ENCODE data around the gene VPS13D. TPM values are rescaled to one million over a fixed set of nuclear protein-coding genes. Genes with fewer than 3 reads are reported as not detected.

The VPS13D gene
- total RNA-seq, 1 donor from 2014 or later = 77.8 TPM

DNA sequence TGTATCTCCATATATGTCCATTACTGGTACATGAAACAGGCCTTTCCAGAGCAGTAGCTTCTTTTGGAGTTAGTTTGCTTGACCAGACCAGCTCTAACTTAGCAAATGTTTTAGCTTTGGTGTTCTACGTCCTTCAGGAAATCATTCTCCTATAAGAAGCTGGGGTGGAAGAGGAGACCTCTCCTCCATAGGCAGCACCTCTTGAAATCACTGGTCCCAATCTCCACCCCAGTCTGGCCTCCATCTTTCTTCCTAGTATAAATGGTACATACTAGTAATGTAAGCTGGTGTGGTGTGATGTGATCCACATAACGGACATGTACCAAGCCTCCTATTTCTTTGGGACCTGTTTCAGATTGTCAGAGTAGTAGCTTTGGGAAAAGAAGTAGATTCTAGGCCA, 216.8 kb downstream of the VPS13D start:
- Mint-ChIP-seq H3K27ac (peak overlapping the region; percentile 97), H3K4me1 (peaks cover 62% of the 10 kb centered on the region), H3K36me3 (peaks cover 46% of the 10 kb centered on the region)

DNA sequence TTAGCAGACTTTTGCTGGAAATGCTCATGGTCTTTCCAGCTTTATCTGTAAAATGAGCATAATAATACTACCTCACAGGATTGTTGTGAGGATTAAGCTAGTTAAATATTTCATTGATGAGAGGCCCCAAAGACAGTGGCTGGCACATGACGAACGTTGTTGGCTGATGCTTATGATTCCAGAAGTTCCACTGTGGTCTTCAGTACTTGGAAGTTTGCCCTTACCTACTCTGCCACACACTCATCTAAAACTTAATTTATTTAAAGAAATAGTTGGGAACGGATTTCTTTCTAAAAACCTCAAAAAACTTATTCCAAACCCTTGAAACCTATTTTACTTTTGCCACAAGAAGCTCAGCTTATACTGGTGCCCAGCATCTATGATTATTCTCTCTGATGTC, 217.5 kb downstream of the VPS13D start:
- peaks cover 64% of the 10 kb centered on the region for H3K4me1 Mint-ChIP-seq
- no peaks in the 10 kb centered on the region for H3K27me3 Mint-ChIP-seq (ENCODE audit: low read depth)
- TF ChIP-seq, protein P1, sequence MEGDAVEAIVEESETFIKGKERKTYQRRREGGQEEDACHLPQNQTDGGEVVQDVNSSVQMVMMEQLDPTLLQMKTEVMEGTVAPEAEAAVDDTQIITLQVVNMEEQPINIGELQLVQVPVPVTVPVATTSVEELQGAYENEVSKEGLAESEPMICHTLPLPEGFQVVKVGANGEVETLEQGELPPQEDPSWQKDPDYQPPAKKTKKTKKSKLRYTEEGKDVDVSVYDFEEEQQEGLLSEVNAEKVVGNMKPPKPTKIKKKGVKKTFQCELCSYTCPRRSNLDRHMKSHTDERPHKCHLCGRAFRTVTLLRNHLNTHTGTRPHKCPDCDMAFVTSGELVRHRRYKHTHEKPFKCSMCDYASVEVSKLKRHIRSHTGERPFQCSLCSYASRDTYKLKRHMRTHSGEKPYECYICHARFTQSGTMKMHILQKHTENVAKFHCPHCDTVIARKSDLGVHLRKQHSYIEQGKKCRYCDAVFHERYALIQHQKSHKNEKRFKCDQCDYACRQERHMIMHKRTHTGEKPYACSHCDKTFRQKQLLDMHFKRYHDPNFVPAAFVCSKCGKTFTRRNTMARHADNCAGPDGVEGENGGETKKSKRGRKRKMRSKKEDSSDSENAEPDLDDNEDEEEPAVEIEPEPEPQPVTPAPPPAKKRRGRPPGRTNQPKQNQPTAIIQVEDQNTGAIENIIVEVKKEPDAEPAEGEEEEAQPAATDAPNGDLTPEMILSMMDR (IDR thresholded peaks at IDR 0.05; ENCODE audit: unreplicated experiment) = no peak
- H3K4me3 Mint-ChIP-seq = no peak overlapping the region
- H3K9me3 Mint-ChIP-seq = peaks cover 19% of the 10 kb centered on the region
- DNase-seq (ENCODE audit: low spot score in 2 of 2, unreplicated experiment in 2 of 2) = no peak
- peaks cover 44% of the 10 kb centered on the region for H3K36me3 Mint-ChIP-seq
- H3K27ac Mint-ChIP-seq = peak overlapping the region; percentile 97

More for the DNA sequence above, 216.8 kb downstream of the VPS13D start:
- DNase-seq (ENCODE audit: low spot score in 2 of 2, unreplicated experiment in 2 of 2) = no peak
- TF ChIP-seq, protein P1 (IDR thresholded peaks at IDR 0.05; ENCODE audit: unreplicated experiment) = no peak
- no peak overlapping the region for H3K4me3 Mint-ChIP-seq
- H3K27me3 Mint-ChIP-seq (ENCODE audit: low read depth) = no peaks in the 10 kb centered on the region
- H3K9me3 Mint-ChIP-seq = peaks cover 19% of the 10 kb centered on the region

DNA sequence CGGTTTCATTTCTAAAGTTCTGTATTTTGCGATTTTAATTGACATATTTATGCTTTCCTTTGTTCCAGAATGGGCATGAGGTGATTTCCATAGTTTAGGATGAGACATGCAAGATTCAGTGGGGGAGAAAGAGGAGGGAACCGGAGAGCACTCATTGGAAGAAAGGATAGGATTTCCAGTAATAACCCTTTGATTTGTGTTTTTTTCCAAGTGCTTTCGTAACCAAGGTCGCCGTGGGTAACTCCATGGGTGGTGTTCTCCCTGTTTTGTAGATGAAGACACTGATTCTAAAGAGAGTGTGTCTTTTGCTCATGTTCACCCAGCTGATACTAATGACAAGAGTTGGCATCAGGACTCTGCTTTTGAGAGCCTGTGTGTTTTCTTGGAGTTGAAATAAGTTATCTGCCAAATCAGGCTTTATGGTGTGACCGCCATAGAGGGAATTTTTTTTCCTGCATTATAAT, 218.1 kb downstream of the VPS13D start:
- Mint-ChIP-seq H3K4me1 (peaks cover 70% of the 10 kb centered on the region), H3K36me3 (peaks cover 39% of the 10 kb centered on the region), H3K9me3 (peaks cover 19% of the 10 kb centered on the region), H3K27ac (peak overlapping the region; percentile 97), H3K4me3 (no peak overlapping the region), H3K27me3 (ENCODE audit: low read depth) (no peaks in the 10 kb centered on the region)
- TF ChIP-seq, protein P1 (IDR thresholded peaks at IDR 0.05; ENCODE audit: unreplicated experiment) = no peak
- no peak for DNase-seq (ENCODE audit: low spot score in 2 of 2, unreplicated experiment in 2 of 2)

DNA sequence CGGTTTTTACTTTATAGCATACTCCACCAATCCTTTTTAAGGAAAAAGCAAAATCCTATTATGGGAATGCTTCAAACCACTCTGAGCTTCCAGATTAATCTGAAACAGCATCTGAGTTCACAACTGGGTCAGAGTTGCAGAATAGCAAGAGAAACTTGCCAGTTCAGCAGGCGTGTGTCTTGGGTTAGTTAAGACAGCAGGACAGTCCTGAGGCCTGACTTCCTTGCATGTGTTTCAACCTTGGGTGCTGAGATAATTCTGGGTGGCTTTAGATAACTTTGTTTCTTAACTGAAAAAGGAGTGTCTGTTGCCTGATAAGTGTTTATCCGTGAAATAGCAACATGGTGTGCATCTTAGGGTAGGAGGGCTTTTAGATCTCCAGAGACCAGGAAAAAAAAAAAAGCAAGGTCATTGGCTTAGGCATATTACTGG, 218.9 kb downstream of the VPS13D start:
- H3K4me3 Mint-ChIP-seq = no peak overlapping the region
- peaks cover 79% of the 10 kb centered on the region for H3K4me1 Mint-ChIP-seq
- H3K27ac Mint-ChIP-seq = peak overlapping the region; percentile 97
- peaks cover 31% of the 10 kb centered on the region for H3K36me3 Mint-ChIP-seq
- TF ChIP-seq, protein P1 (IDR thresholded peaks at IDR 0.05; ENCODE audit: unreplicated experiment) = no peak
- no peak for DNase-seq (ENCODE audit: low spot score in 2 of 2, unreplicated experiment in 2 of 2)
- H3K9me3 Mint-ChIP-seq = peaks cover 11% of the 10 kb centered on the region
- no peaks in the 10 kb centered on the region for H3K27me3 Mint-ChIP-seq (ENCODE audit: low read depth)

DNA sequence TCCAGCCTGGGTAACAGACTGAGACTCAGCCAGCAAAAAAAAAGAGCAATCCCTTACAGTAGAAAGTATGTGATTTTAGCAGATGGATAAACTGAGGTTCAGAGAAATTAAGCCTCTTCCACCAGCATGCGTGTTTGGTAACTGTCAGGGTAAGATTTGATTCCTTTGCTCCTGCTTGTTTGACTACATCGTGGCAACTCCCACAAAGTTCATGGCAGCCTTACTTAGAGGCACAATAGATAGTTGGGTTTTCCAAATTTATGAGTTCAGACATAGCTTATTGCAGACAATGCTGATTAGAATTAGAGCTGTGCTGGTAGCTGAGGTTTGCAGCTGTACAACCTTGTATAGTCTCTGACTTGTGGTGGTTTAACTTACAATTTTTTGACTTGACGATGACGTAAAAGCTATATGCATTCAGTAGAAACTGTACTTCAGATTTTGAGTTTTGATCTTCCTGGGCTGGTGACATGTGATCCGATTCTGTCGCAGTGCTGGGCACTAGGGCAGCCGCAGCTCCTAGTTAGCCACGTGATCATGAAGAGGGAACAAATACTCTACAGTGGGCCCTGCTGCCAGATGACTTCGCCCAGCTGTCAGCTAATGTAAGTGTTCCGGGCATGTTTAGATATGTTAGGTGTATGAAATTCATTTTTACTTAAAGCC, 220.4 kb downstream of the VPS13D start:
- no peak overlapping the region for H3K4me3 Mint-ChIP-seq

More for the DNA sequence above, 220.4 kb downstream of the VPS13D start:
- Mint-ChIP-seq H3K36me3 (peaks cover 18% of the 10 kb centered on the region), H3K27ac (peak overlapping the region; percentile 97), H3K27me3 (ENCODE audit: low read depth) (no peaks in the 10 kb centered on the region), H3K4me1 (peaks cover 87% of the 10 kb centered on the region), H3K9me3 (no peaks in the 10 kb centered on the region)
- DNase-seq (ENCODE audit: low spot score in 2 of 2, unreplicated experiment in 2 of 2) = no peak
- TF ChIP-seq, protein P1 (IDR thresholded peaks at IDR 0.05; ENCODE audit: unreplicated experiment) = no peak

All from mesothelial cell of epicardium (in vitro differentiated cells).